K562 (cell line): ENCODE results near the gene ZP1. TPM values are rescaled to one million over a fixed set of nuclear protein-coding genes. Genes with fewer than 3 reads are reported as not detected.

Source experiments
- ATAC-seq: fragments of 200-7000 bp; cut with Tn5 transposase; 3 replicates; pipeline ENCODE4 v1.9.1; 2020; ENCODE audit warnings: moderate library complexity
- BruUV-seq: library from RNA; stranded (reverse); fragments of 400-500 nt; replicated peaks from 2 replicates; lab custom pipeline; 2021; lab: Mats Ljungman, UMichigan
- CTCF ChIA-PET: fragments of 300-600 bp; formaldehyde crosslinking; extraction: SDS; loops from one replicate; lab custom pipeline; 2021; ENCODE audit warnings: low intra/inter-chr PET ratio; lab: Yijun Ruan, JAX
- POLR2A ChIA-PET: fragments of 300-600, 350-650 bp; sonication (Branson Sonifier 250); formaldehyde crosslinking; extraction: SDS; loops from one replicate; lab custom pipeline; 2021; ENCODE audit warnings: antibody characterized with exemption, inconsistent platforms; lab: Yijun Ruan, JAX
- DNase-seq, 4 experiments: peaks; one replicate each; pipeline versions ENCODE4 v3.0.0 to v3.0.0-alpha.2; 2011 to 2018; ENCODE audit warnings: low spot score in 3 of 4, mixed read lengths in 3 of 4; ENCODE audit errors: extremely low read depth in 1 of 4
- FAIRE-seq: peaks from 2 replicates; lab custom pipeline; 2011; peaks lifted over from hg19 to GRCh38; lab: Jason Lieb, UNC
- H2AFZ ChIP-seq: 2 replicates; pipeline ENCODE4 v1.6.0; 2011; ENCODE audit warnings: low read depth, low read length, control low read depth, inconsistent platforms
- H3K27ac ChIP-seq: fragments of 200-600 bp; 3 replicates; pipeline ENCODE4 v1.8.0; 2011; ENCODE audit warnings: low read depth, mild to moderate bottlenecking, control low read depth, inconsistent platforms, low read length, moderate library complexity, mixed read lengths; ENCODE audit errors: extremely low read depth
- H3K27me3 ChIP-seq, 2 experiments: fragments of 300-600 bp in 1 of 2; 2 replicates in 1 of 2; 3 replicates in 1 of 2; pipeline versions ENCODE4 v1.6.0 to v1.8.0; 2011; ENCODE audit warnings: inconsistent platforms in 2 of 2, low read length in 2 of 2, mild to moderate bottlenecking in 1 of 2, mixed read lengths in 1 of 2, moderate library complexity in 1 of 2; ENCODE audit not compliant: control insufficient read depth in 2 of 2, insufficient read depth in 2 of 2
- H3K36me3 ChIP-seq: fragments of 300-600 bp; 3 replicates; pipeline ENCODE4 v1.8.0; 2011; ENCODE audit warnings: mild to moderate bottlenecking, low read length, inconsistent platforms; ENCODE audit not compliant: control insufficient read depth, insufficient read depth
- H3K4me1 ChIP-seq, 2 experiments: fragments of 200-600 bp in 1 of 2; replicated peaks in 1 of 2; 2 replicates in 1 of 2; 3 replicates in 1 of 2; pipeline versions ENCODE4 v1.5.1 to v1.8.0; 2011; ENCODE audit warnings: inconsistent platforms in 2 of 2, low read length in 2 of 2, mild to moderate bottlenecking in 1 of 2, mixed read lengths in 1 of 2, moderate library complexity in 1 of 2; ENCODE audit not compliant: control insufficient read depth in 2 of 2, insufficient read depth in 2 of 2
- H3K4me2 ChIP-seq: 2 replicates; pipeline ENCODE4 v1.6.1; 2011; ENCODE audit warnings: low read length, control low read depth, inconsistent platforms, mixed read lengths; ENCODE audit not compliant: insufficient read depth
- H3K4me3 ChIP-seq: fragments of 200-600 bp; sonication (generic), shearing (Covaris generic); 2 replicates; pipeline ENCODE4 v1.5.1; 2016; ENCODE audit warnings: control low read depth, inconsistent platforms
- H3K79me2 ChIP-seq: fragments of 200-600 bp; 3 replicates; pipeline ENCODE4 v1.8.0; 2011; ENCODE audit warnings: low read length, inconsistent platforms; ENCODE audit not compliant: control insufficient read depth, insufficient read depth
- H3K9ac ChIP-seq, 2 experiments: 2 replicates each; pipeline versions ENCODE4 v1.6.0 to v1.6.1; 2011; ENCODE audit warnings: low read depth in 2 of 2, low read length in 2 of 2, control low read depth in 1 of 2, inconsistent platforms in 1 of 2, mild to moderate bottlenecking in 1 of 2, mixed read lengths in 1 of 2; ENCODE audit not compliant: insufficient read depth in 1 of 2
- H3K9me1 ChIP-seq: one replicate; pipeline ENCODE4 v1.6.0; 2011; ENCODE audit warnings: inconsistent platforms, mild to moderate bottlenecking, low read length, moderate library complexity; ENCODE audit not compliant: control insufficient read depth, insufficient read depth
- H3K9me3 ChIP-seq: replicated peaks from 2 replicates; pipeline ENCODE4 v1.5.1; 2011; ENCODE audit warnings: low read depth, low read length, inconsistent platforms; ENCODE audit not compliant: control insufficient read depth, insufficient read depth
- H4K20me1 ChIP-seq: replicated peaks from 2 replicates; pipeline ENCODE4 v1.6.1; 2011; ENCODE audit warnings: low read length, inconsistent platforms, mixed read lengths; ENCODE audit not compliant: control insufficient read depth, insufficient read depth
- EHMT2 ChIP-seq: fragments of 450-650 bp; IDR thresholded peaks from 2 replicates; pipeline ENCODE4 v1.6.1; 2018; ENCODE audit warnings: antibody characterized with exemption
- HNRNPK ChIP-seq: fragments of 200-400 bp; formaldehyde crosslinking; IDR thresholded peaks from one replicate; pipeline ENCODE4 v1.6.1; 2018; ENCODE audit warnings: mild to moderate bottlenecking, low read depth, low read length; ENCODE audit not compliant: poor library complexity, severe bottlenecking
- IRF2 ChIP-seq: sonication (generic); formaldehyde crosslinking; IDR thresholded peaks from 2 replicates; pipeline ENCODE4 v1.8.1; 2022; ENCODE audit warnings: mild to moderate bottlenecking, missing genetic modification reagents
- PTRF ChIP-seq: fragments of 450-650 bp; IDR thresholded peaks from 2 replicates; pipeline ENCODE4 v1.6.1; 2016; ENCODE audit warnings: mild to moderate bottlenecking, missing genetic modification characterization, missing compliant biosample characterization
- RFX7 ChIP-seq: fragments of 250-450 bp; sonication (Bioruptor Pico); IDR thresholded peaks from 2 replicates; pipeline ENCODE4 v1.5.1; 2021; ENCODE audit warnings: mild to moderate bottlenecking
- SMAD4 ChIP-seq: fragments of 250-450 bp; sonication (Bioruptor Pico); conservative IDR thresholded peaks from 2 replicates; pipeline ENCODE4 v1.8.0; 2021; ENCODE audit warnings: inconsistent platforms, mild to moderate bottlenecking, moderate library complexity
- SP2 ChIP-seq: IDR thresholded peaks from 2 replicates; pipeline ENCODE4 v1.6.1; 2011; ENCODE audit warnings: mild to moderate bottlenecking, low read depth, low read length, moderate library complexity; ENCODE audit not compliant: poor library complexity, severe bottlenecking; ENCODE audit errors: extremely low read depth
- ZKSCAN3 ChIP-seq: fragments of 250-450 bp; sonication (Bioruptor Pico); IDR thresholded peaks from 2 replicates; pipeline ENCODE4 v1.4.0; 2020
- ZNF436 ChIP-seq: fragments of 250-450, 450-650 bp; sonication (Bioruptor Pico); formaldehyde crosslinking; IDR thresholded peaks from 2 replicates; pipeline ENCODE4 v1.7.0; 2020; ENCODE audit warnings: mild to moderate bottlenecking
- WGBS: fragments of 100-300 bp; shearing (Covaris generic); methylation state at CpG from one replicate; pipeline ENCODE4 v1.1.6; 2016; ENCODE audit warnings: low coverage, mixed read lengths; ENCODE audit not compliant: insufficient coverage; ENCODE audit errors: missing lambda C conversion rate; 5-methylcytosine and 5-hydroxymethylcytosine counted together
- in situ Hi-C: fragments of 300-500 bp; cut with MboI; formaldehyde crosslinking; loops from 4 replicates; pipeline ENCODE4 v1.15.0; 2018; ENCODE audit warnings: inconsistent platforms, mixed read lengths
- intact Hi-C: fragments of 100-400 bp; cut with micrococcal nuclease; formaldehyde crosslinking; loops from 2 replicates; pipeline ENCODE4 v1.14.2; 2022
- polyA plus RNA-seq, 8 experiments: library from polyadenylated mRNA; depleted of rRNA in 4 of 8; stranded (reverse) in 5 of 8; unstranded in 3 of 8; fragments of >200 nt; fragmentation: Nextera tagmentation in 2 of 8; fragmentation: Illumina TruSeq in 1 of 8; extraction: Ambion mirVana in 2 of 8; extraction: Trizol in 1 of 8; gene quantifications; 2 replicates each; pipeline versions ENCODE4 v1.2.1 to v1.2.3, GENCODE V29; 2011 to 2014; ENCODE audit warnings: inconsistent platforms in 1 of 8, missing spikeins in 1 of 8
- total RNA-seq, 7 experiments: library from RNA; depleted of rRNA in 6 of 7; stranded (reverse); fragments of >200 nt in 6 of 7; fragmentation: Illumina TruSeq in 2 of 7; extraction: Trizol in 2 of 7; gene quantifications; 2 replicates each; pipeline versions ENCODE4 v1.2.1 to v1.2.3, GENCODE V29; 2011 to 2021; ENCODE audit warnings: low replicate concordance in 1 of 7
- TF ChIP-seq, protein P1 (sequence below): IDR thresholded peaks from 2 replicates; pipeline ENCODE4 v1.6.1; 2012; ENCODE audit warnings: low read depth, low read length, improper control_type of control experiment, borderline replicate concordance
- TF ChIP-seq, protein P2 (sequence below): sonication (generic); formaldehyde crosslinking; IDR thresholded peaks from 2 replicates; pipeline ENCODE4 v1.8.0; 2022; ENCODE audit warnings: missing genetic modification reagents, mild to moderate bottlenecking, moderate library complexity, borderline replicate concordance

Gene ZP1
- total and polyA plus RNA-seq, 9 of the 15 experiments (the other 6 are each of a cell fraction or from before 2014, with no cell fraction given) = 0.11 to 0.15 TPM; not detected in 7

- FAIRE-seq (no peak), ATAC-seq (no peak), DNase-seq (no peak)
- no peak overlapping the region for H3K9ac ChIP-seq
- no peaks in the 10 kb centered on the region for H3K9me3 ChIP-seq
- ChIA-PET POLR2A (interaction anchor here (1.4 kb wide), 1 partner anchor 11 kb away, joined by 4 read pairs; no protein-coding TSS in a partner anchor), CTCF (no interaction called here)
- no peaks in the 10 kb centered on the region for H3K36me3 ChIP-seq
- H3K4me3 ChIP-seq = no peak overlapping the region
- intact Hi-C loops (no loop called here), in situ Hi-C loops (no loop called here)
- H3K9me1 ChIP-seq = peaks cover 4% of the 10 kb centered on the region
- WGBS = 76% methylated on average over 4 of the region's 4 CpGs
- H3K4me1 ChIP-seq = peaks cover 39 to 46% of the 10 kb centered on the region in 2 experiments
- H3K27ac ChIP-seq = no peak overlapping the region
- no peaks in the 10 kb centered on the region for H3K27me3 ChIP-seq
- peaks cover 5% of the 10 kb centered on the region; the same call in 1 of the 3 replicates for H3K79me2 ChIP-seq
- no peak overlapping the region for H3K4me2 ChIP-seq
- no peaks in the 10 kb centered on the region for H4K20me1 ChIP-seq
- TF ChIP-seq SMAD4 (no peak), IRF2 (CRISPR knock-in tag) (no peak)
- no TSS peak for BruUV-seq
- H2AFZ ChIP-seq = no peak overlapping the region
Observed at GRCh38 chr11:60858731-60859464, 8.4 kb upstream of the ZP1 start.

DNA sequence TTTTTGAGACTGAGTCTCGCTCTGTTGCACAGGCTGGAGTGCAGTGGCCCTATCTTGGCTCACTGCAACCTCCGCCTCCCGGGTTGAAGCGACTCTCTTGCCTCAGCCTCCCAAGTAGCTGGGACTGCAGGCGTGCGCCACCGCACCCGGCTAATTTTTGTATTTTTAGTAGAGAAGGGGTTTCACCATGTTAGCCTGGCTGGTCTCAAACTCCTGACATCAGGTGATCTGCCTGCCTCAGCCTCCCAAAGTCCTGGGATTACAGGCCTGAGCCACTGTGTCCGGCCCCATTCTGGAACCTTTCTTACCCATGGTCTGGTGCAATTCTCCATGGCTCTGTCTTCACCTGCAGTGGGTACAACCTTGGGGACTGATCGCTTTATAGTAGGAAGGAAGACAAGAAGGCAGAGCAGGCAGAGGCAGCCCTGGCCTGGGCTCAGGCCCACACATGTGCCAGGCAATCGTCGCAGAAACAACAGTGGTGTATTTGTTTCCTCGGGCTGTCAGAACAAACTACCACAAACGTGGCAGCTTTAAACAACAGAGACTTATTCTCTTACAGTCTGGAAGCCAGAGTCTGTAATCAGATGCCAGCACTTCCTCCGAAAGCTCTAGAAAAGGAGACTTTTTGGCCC, 7.6 kb upstream of the ZP1 start:
- Histone ChIP-seq H3K9ac (no peak overlapping the region), H3K9me1 (no peaks in the 10 kb centered on the region), H3K4me1 (peaks cover 36 to 45% of the 10 kb centered on the region in 2 experiments), H3K36me3 (no peaks in the 10 kb centered on the region), H4K20me1 (no peaks in the 10 kb centered on the region), H3K4me3 (no peak overlapping the region), H3K79me2 (peaks cover 1% of the 10 kb centered on the region; the same call in 1 of the 3 replicates), H3K9me3 (no peaks in the 10 kb centered on the region), H3K27ac (no peak overlapping the region), H2AFZ (no peak overlapping the region), H3K4me2 (no peak overlapping the region), H3K27me3 (no peaks in the 10 kb centered on the region)
- intact Hi-C loops (no loop called here), in situ Hi-C loops (no loop called here)
- no peak for ATAC-seq
- CTCF ChIA-PET = no interaction called here
- POLR2A ChIA-PET = no interaction called here
- DNase-seq = no peak
- FAIRE-seq = no peak
- 76% methylated on average over 13 of the region's 15 CpGs for WGBS
- BruUV-seq = no TSS peak
- TF ChIP-seq PTRF (tag) (no peak), SP2 (no peak), RFX7 (CRISPR knock-in tag) (no peak), ZNF436 (CRISPR knock-in tag) (no peak), EHMT2 (no peak), ZKSCAN3 (CRISPR knock-in tag) (no peak), HNRNPK (no peak)
- TF ChIP-seq, protein P1, sequence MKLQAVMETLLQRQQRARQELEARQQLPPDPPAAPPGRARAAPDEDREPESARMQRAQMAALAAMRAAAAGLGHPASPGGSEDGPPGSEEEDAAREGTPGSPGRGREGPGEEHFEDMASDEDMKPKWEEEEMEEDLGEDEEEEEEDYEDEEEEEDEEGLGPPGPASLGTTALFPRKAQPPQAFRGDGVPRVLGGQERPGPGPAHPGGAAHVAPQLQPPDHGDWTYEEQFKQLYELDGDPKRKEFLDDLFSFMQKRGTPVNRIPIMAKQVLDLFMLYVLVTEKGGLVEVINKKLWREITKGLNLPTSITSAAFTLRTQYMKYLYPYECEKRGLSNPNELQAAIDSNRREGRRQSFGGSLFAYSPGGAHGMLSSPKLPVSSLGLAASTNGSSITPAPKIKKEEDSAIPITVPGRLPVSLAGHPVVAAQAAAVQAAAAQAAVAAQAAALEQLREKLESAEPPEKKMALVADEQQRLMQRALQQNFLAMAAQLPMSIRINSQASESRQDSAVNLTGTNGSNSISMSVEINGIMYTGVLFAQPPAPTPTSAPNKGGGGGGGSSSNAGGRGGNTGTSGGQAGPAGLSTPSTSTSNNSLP = no peak
- TF ChIP-seq, protein P2, sequence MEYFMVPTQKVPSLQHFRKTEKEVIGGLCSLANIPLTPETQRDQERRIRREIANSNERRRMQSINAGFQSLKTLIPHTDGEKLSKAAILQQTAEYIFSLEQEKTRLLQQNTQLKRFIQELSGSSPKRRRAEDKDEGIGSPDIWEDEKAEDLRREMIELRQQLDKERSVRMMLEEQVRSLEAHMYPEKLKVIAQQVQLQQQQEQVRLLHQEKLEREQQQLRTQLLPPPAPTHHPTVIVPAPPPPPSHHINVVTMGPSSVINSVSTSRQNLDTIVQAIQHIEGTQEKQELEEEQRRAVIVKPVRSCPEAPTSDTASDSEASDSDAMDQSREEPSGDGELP (CRISPR knock-in tag) = no peak
